GM18526 (cell line): ENCODE data around the gene PHLPP1.

Experiments
- POLR2A ChIP-seq: IDR thresholded peaks from 3 replicates; pipeline ENCODE4 v1.6.1; 2011; ENCODE audit not compliant: insufficient read length; ENCODE audit errors: extremely low read depth

Gene PHLPP1

DNA sequence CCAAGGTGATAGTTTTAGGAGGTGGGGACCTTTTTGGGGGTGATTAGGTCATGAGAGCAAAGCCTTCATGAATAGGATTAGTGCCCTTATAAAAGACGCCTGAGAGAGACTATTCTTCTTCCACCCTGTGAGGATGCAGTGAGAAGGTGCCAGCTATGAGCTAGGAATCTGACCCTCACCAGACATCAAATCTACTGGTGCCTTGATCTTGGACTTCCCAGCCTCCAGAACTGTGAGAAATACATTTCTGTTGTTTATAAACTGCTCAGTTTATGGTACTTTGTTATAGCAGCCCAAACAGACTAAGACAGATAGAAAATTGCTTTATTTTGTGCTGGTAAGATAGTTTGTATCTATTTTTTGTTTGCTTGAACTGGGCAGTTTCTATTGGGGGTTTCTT, 40.1 kb downstream of the PHLPP1 start:
- no peak for TF ChIP-seq POLR2A

GRCh38 chr18:62755946-62756345, 40.6 kb downstream of the PHLPP1 start:
- no peak for TF ChIP-seq POLR2A

DNA sequence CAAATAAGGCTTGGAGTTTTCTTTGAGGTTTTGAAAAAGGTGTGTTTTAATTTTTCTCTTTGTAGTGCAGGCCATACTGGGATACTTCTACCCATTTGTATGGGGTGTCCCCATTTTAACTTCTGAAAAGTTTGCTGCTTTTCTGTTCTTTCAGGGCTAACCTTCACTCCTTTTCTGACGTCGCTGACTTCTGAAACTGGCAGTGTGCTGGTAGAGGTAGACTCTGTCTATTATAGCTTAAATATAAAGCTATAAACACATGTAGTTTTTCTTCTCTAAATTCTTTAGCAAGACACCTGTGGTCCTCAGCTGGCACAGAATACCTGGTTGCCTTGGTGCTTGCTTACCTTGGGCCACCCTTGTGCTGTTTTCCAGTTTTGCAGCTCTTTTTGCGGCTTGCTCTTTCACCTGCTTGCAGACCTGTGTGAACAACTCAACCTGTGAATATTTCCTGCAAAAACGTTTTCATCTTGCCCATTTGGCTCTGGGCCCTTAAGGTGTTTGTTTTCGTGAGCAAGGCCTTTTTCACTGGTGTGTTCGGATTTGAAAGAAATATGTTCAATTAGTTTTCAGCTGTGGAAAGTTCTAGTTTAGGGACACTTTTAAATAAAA, 42.2 kb downstream of the PHLPP1 start:
- TF ChIP-seq POLR2A: no peak

- TF ChIP-seq POLR2A: no peak
Measured at GRCh38 chr18:62758591-62758990, 43.2 kb downstream of the PHLPP1 start.

DNA sequence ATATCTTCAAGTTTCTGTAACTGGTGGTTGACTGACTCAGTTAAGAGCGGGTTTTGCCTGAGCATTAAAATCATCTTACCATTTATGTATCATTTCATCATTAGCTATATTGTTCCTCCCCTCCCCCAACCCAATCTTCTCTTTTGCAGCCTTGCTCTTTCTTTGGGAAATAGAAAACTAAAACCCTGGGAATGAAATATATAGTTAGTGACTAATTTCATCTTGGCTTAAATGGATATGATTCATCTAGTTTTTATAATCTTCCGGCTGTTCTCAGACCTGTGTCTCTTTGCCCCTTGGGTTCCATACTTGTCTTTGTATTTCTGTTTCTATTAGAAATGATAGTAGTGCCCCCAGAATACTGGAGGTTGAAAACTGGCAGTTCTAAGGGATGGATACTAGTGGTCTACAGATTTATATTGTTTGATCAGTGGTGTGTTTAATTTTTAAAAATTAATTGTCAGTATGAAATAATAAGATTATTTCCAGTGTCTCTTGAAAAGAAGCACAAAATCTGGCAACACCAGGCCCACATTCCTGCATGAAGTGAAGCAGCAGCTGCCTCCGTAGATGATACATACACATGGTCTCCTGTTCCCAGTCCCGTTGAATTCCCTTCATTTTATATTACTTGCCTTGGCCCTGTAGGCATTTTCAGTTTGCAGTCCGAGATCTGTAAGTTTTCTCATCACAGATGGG, 44.5 kb downstream of the PHLPP1 start:
- TF ChIP-seq POLR2A: no peak

DNA sequence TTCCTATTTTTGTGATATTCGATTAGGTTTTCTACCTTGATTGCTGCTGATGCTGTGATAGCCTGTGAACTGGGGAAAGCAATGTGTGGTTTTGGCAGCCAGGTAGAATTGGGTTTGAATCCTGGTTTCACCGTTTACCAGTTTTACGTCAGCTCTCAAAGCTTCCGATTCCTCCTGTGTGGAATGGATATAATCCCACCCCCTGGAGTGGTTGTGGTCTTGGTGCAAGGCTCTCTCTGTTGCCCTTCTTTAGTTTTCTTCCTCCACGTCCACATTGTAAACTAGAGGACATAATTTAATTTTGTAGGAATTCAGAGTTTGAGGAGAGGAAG, 45.0 kb downstream of the PHLPP1 start:
- TF ChIP-seq POLR2A: no peak

- TF ChIP-seq POLR2A: no peak
Measured at GRCh38 chr18:62763101-62763521, 47.8 kb downstream of the PHLPP1 start.

- TF ChIP-seq POLR2A: no peak
Measured at GRCh38 chr18:62766266-62766665, 50.9 kb downstream of the PHLPP1 start.

GRCh38 chr18:62767321-62767720, 52.0 kb downstream of the PHLPP1 start:
- no peak for TF ChIP-seq POLR2A

- no peak for TF ChIP-seq POLR2A
Measured at GRCh38 chr18:62767836-62768557, 52.7 kb downstream of the PHLPP1 start.

DNA sequence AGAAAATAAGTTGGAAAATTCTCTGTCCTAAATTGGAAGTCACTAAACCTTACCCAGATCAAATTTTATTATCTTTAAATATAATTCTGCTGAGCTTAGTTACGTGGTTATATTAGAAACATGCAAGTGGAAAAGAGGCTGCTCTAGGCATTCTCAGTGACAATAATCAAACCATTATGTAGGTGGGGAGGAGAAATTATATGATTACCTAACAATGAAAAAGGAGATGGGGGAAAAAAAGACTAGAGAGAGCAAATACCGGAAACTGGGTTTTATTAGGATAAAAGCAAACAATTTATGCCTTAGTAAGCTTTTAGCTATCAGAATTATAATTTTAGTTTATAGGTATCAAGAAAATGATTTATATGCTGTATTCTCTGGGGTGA, 53.2 kb downstream of the PHLPP1 start:
- no peak for TF ChIP-seq POLR2A

GRCh38 chr18:62769216-62769615, 53.9 kb downstream of the PHLPP1 start:
- no peak for TF ChIP-seq POLR2A

GRCh38 chr18:62771494-62772270, 56.3 kb downstream of the PHLPP1 start:
- no peak for TF ChIP-seq POLR2A

DNA sequence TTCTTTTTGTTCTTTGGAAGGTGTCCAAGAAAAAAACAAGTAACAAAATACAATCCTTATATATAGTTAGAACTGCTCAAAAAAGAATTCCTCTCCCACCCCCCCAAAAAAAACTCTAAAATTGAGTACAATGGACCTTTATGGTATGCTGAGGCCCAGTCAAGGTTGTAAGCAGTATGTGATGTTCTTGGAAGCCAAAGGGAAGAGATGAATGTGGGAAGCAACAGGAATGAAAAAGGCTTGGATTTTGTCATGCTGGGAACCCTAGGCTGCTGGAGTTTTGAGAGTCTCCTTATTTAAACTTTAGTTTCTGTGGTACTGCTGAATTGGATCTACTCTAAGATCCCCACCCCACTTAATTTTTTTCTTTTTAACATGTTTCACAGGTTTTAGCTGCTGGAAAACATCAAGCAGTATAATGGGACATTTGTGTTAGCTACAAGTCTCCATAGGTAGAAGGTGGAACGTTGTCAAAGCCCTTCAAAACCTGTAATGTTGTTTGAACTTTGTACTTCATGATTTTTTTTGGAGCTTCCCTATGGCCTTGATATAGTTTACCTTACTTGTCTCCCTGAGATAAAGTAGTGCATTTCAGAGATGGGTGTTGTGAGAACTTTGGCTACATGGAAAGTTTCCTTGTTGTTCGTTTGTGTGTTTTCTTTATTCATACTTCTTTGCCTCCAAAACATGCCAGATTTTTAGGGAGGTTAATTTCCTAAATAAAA, 57.7 kb downstream of the PHLPP1 start:
- TF ChIP-seq POLR2A: no peak

DNA sequence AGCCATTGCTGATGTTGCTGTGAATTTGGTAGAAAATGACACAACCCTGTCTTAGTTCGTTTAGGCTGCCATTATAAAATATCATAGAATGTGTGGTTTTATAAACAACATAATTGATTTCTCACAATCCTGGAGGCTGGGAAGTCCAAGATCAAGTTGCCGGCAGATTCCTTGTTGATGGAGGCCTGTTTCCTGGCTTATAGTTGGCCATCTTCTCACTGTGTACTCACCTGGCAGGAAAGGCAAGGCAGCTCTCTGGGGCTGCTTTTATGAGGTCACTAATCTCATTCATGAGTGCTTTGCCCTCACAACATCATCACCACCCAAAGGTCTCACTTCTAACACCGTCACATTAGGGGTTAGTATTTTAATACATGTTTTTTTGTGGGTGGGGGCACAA, 58.4 kb downstream of the PHLPP1 start:
- no peak for TF ChIP-seq POLR2A
